GM18517 (cell line): Measurements from ENCODE around the gene TEX38.
"Not testable (repeated sequence)": the region's sequence is repeated elsewhere in the genome, so short reads cannot be mapped to it uniquely, and the experiment has no call there.

Source experiments
- ATAC-seq: cut with Tn5 transposase; IDR thresholded peaks from one replicate; pipeline ENCODE4 v1.9.1; 2021; ENCODE audit warnings: mild to moderate bottlenecking, moderate library complexity; ENCODE audit not compliant: unreplicated experiment

Gene TEX38

DNA sequence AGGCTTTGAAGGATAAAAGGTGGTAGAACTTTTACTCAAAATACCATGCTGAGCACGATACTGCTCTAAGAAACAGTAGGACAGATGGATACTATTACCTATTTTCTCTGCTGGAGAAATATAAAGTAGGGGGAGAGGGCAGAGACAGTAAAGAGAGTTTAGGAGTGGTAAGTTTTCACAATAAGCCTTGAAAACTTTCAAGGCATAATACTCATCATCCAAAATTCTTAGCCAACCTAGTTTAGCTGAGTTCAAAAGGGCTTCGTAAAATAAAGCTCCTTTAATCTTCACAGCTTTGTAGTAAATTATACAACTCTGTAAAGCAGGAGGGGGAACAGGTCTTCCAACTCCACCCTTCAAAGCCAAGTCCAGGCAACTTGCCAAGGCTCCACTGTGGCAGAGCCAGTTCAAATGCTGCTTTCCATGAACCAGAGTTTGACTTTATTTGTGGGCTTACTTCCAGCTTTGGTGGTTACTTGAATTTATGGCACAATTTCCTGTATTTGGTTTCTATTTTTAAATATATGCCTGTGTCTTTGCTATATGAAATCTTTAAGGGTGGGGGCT lies 15.5 kb downstream of the TEX38 start:
- ATAC-seq = no peak

DNA sequence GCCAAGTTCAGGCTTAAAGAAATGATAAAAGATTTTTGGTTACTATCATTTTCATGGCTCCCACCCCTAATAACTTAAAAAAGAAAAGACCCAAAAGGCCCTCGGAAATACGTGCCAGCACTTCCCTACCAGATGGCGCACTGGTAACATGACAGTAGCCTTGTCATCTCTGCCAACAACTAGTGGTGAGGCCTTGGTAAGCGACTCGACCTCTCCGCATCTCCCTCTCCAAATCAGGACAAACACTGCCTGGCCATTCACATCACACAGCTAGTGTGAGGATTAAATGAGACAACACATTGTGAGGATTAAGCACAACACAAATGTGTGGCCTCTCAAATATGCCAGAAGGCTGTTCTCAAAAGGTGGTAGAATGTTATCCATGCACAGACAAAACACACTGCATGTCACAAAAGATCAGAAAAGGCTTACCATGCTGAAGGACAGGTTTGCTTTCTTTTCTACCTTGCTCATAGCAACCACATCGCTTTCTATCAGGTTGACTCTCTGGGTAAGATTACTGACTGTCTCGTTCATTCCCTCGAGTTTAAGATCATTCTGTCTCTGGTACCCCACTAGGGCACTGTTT lies 16.4 kb downstream of the TEX38 start:
- ATAC-seq = no peak

- ATAC-seq = no peak
These were observed 17.7 kb downstream of the TEX38 start for GRCh38 chr1:46689356-46689755.

DNA sequence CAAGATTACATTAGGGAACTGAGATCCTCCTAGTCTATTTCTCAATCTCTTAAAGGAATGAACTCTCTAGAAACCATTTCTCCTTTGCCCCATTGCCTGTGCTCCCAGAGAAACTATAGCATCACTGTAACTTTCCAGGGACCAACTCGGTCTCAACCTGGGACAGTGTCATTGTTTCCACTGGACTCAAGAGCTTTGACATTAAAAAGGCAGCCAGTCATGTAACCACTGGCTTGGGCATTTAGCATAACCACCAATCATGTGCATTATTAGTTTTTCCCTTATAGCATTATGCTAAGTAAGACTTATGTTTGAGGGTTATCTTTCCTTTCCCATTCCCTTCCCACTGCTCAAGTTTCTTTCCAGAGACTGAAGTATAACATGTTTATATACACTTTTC lies 18.2 kb downstream of the TEX38 start:
- ATAC-seq = no peak

DNA sequence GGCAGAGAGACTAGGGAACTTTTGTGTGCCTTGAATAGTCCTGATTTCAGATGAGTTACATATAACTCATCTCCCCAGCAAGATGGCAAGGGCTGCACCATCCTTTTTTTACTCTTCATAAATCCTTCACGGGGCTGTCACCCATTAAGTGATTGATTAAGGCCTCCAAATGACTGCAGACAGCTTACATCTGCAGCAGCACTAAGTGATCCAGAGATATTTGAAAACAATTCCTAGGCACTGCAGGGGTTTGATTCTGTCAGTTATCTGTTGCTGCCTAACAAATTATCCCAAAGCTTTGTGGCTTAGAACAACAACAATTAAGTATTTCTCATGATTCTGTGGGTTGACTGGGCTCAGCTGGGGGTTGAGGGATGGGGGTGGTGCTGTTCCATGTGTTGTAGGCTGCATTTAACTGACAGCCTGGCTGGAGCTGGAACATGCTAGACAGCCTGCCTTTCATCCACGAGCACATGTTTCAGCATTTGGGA lies 19.3 kb downstream of the TEX38 start:
- no peak for ATAC-seq

- ATAC-seq = no peak
These were observed 20.5 kb downstream of the TEX38 start for GRCh38 chr1:46691997-46692790.

GRCh38 chr1:46692811-46693770 lies 21.4 kb downstream of the TEX38 start:
- ATAC-seq = no peak

- not testable (repeated sequence) for ATAC-seq
These were observed 23.0 kb downstream of the TEX38 start for GRCh38 chr1:46694676-46695075.

DNA sequence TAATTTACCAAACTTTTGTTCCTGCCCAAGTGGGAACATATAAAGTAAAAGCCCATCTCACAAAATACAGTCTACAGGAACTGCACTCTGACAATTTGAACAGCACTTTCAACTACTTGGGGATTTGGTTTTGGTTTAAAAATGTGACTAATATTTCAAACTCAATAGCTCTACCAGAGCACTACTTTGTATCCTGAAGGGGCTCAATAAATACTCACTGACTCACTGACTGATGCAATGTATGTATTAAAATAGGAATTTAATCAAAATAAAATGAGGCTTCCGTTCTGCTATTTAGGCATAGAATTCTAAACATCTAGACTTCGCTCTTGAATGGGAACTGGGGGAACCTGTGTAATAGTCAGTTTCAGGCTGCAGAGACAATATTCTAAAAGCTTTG lies 25.4 kb downstream of the TEX38 start:
- ATAC-seq = no peak

- ATAC-seq = no peak
These were observed 28.0 kb downstream of the TEX38 start for GRCh38 chr1:46699666-46700065.

DNA sequence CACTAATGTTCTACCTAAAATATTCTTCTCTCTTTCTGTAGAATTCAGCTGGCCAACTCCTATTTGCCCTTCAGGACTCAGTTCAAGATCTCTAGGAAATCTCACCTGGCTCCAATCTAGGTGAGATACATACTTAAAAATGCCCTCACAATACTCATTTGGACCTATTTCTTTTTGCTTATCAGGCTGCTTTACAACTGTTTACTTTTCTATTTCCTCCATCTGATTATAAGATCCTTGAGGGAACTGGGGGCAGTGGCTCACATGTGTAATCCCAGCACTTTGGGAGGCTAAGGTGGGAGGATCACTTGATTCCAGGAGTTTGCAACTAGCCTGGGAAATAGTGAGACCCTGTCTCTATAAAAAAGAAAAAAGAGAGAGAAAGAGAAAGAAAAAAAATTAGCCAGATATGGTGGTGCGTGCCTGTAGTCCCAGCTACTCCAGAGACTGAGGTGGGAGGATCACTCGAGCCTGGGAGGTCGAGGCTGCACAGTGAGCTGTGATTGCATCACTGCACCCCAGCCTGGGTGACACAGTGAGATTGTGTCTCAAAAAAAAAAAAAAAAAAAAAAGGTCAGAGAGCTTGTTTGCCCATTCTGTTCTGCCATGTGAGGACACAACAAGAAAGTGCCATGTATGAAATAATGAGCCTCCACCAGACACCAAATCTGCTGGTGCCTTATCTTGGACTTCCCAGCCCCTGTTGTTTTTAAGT lies 32.4 kb downstream of the TEX38 start:
- ATAC-seq = no peak

GRCh38 chr1:46705408-46705807 lies 33.8 kb downstream of the TEX38 start:
- ATAC-seq = no peak

DNA sequence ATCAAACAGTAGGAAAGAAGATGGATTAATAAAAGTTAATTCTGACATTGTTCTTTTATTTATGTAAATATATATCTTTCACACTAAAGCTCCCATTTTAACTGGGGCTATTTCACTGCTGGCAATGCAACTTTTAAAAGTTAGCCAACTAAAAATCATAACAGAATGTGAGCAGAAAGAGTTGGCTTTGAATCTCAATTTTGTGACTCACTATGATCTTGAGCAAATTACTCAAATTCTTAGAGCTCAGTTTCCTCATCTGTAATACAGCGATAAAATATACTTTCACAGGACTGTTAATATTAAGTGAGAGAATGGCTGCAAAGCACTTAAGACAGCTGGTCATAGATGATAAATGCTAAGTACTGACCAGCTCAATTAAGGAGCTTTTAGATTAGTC lies 36.5 kb downstream of the TEX38 start:
- ATAC-seq = no peak

DNA sequence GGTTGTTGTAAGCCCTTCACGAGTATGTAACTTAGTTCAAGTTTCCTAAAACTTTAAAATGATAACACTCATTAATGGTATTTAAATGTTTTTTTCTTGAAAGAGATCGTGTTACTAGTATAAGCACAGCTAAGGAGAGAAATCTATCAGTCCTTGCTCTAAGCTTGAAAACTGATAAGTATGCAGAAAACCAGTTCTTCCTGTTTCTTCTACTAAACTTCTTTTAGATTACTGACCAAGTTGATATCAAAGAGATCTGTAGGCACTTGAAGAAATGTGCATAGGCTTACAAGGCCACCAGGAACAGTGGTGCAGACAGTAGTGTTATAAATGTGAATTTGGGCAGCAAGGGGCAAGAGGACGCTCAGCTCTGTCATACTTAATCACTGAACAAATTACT lies 43.3 kb downstream of the TEX38 start:
- ATAC-seq = no peak

GRCh38 chr1:46717654-46718053 lies 46.0 kb downstream of the TEX38 start:
- no peak for ATAC-seq

GRCh38 chr1:46718340-46718726 lies 46.7 kb downstream of the TEX38 start:
- no peak for ATAC-seq

DNA sequence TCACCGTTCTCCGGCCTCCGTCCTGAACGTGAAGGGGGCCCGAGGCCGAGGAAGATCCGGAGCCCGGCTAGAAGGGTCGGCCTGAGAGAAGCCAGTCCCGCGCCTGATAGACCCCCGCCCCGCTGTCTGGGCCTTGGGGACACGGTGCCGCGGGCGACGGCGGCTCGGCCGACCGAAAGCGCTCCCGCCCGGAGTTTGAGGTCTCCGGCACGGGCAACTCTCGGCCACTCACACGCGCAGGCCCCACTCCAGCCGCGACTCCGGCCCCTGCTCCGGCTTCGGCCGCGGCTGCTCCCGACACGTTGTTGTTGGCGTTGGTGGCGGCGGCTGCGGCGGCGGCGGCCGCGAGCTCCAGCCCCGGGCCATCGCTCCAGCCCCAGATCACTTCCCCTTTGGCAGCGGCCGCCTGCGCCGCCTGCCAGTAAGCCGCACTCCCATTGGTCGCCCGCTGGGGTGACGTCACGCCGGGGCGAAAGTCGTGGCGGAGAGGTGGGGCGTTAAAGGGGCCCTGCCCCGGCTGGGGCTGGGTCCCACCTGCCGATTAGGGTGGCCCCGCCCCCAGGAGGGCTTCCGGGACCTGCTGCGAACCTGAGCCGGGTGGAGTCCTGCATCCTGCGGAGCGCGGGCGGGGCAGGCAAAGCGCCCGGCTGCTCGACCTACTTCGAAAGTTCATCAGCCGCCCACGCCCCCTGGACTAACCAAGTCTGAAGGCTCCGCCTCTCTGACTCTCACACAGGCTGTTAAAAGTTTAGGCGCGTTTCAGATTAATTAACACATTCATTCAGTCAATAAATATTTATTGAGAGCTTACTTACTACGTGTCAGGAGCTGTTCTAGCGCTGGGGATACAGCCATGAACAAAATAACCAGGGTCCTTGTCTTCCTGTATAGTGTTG lies 47.3 kb downstream of the TEX38 start, which contains the start of gene EFCAB14:
TSS of gene EFCAB14 (minus strand) at position 388 of the 896 bp plus-strand sequence. CDS start 1,027 bp downstream, outside the sequence.
- peak; percentile 95 for ATAC-seq

DNA sequence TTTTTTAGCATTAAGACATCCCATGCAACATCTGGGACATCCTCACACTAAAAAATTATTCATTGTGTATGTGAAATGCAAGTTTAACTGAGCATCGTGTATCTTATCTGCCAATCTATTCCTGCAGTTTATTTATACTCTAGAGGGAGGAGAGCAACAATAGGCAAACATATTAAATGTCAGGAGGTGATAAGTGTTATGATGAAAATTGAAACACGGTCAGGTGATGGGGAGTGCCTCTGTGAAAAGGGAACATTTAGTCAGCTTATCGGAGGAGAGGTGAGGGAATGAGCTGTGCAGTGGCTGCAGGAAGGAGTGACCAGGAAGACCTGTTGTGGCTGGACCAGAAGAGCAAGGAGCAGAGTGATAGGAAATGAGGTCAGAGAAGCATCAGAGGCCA lies 48.0 kb downstream of the TEX38 start:
- ATAC-seq = no peak

DNA sequence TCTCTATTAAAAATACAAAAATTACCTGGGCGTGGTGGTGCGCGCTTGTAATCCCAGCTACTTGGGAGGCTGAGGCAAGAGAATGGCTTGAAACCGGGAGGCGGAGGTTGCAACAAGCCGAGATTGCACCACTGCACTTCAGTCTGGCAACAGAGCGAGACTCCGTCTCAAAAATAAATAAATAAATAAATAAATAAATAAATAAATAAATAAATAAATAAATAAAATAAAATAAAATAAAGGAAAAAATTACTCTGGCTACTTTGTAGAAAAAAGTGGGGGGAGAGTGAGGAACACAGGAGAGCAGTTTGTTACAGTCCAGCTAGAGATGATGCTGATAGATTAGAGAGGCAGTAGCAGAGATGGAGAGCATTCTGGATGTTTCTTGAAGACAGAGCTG lies 48.7 kb downstream of the TEX38 start:
- ATAC-seq = not testable (repeated sequence)
